Measurements from ENCODE around the gene SGMS1. TPM values are rescaled to one million over a fixed set of nuclear protein-coding genes. Genes with fewer than 3 reads are reported as not detected.
A peak's percentile ranks its signal among the peaks of the same experiment; 100 is the strongest.
"Not testable (repeated sequence)": the region's sequence is repeated elsewhere in the genome, so short reads cannot be mapped to it uniquely, and the experiment has no call there.

SGMS1 gene
- total RNA-seq, 1 donor from 2014 or later: 20.8 TPM

- ATAC-seq: no peak
Measured at GRCh38 chr10:50461123-50461522, 162.6 kb downstream of the SGMS1 start.

- no peak for ATAC-seq
Measured at GRCh38 chr10:50456719-50457118, 167.0 kb downstream of the SGMS1 start.

- ATAC-seq: no peak
Measured at GRCh38 chr10:50453940-50454339, 169.8 kb downstream of the SGMS1 start.

- ATAC-seq: no peak
Measured at GRCh38 chr10:50452603-50453002, 171.2 kb downstream of the SGMS1 start.

- ATAC-seq: no peak
Measured at GRCh38 chr10:50447691-50448090, 176.1 kb downstream of the SGMS1 start.

- ATAC-seq: not testable (repeated sequence)
Measured at GRCh38 chr10:50445777-50446176, 178.0 kb downstream of the SGMS1 start.

GRCh38 chr10:50440489-50440888 lies 183.3 kb downstream of the SGMS1 start:
- ATAC-seq: no peak

GRCh38 chr10:50439806-50440205 lies 183.9 kb downstream of the SGMS1 start:
- no peak for ATAC-seq

GRCh38 chr10:50439187-50439586 lies 184.6 kb downstream of the SGMS1 start:
- ATAC-seq: no peak

GRCh38 chr10:50438049-50438936 lies 185.5 kb downstream of the SGMS1 start:
- no peak for ATAC-seq

- no peak for ATAC-seq
Measured at GRCh38 chr10:50437248-50437647, 186.5 kb downstream of the SGMS1 start.

GRCh38 chr10:50436805-50437204 lies 187.0 kb downstream of the SGMS1 start:
- ATAC-seq: no peak

- ATAC-seq: no peak
Measured at GRCh38 chr10:50432211-50433009, 191.3 kb downstream of the SGMS1 start.

GRCh38 chr10:50431791-50432190 lies 192.0 kb downstream of the SGMS1 start:
- ATAC-seq: no peak

- no peak for ATAC-seq
Measured at GRCh38 chr10:50431133-50431532, 192.6 kb downstream of the SGMS1 start.

- no peak for ATAC-seq
Measured at GRCh38 chr10:50426485-50426884, 197.3 kb downstream of the SGMS1 start.

- ATAC-seq: not testable (repeated sequence)
Measured at GRCh38 chr10:50425215-50425614, 198.5 kb downstream of the SGMS1 start.

- no peak for ATAC-seq
Measured at GRCh38 chr10:50423448-50423847, 200.3 kb downstream of the SGMS1 start.

- no peak for ATAC-seq
Measured at GRCh38 chr10:50422259-50422658, 201.5 kb downstream of the SGMS1 start.

- peak; percentile 26 for ATAC-seq
Measured at GRCh38 chr10:50421026-50421719, 202.6 kb downstream of the SGMS1 start.

GRCh38 chr10:50420196-50420595 lies 203.6 kb downstream of the SGMS1 start:
- ATAC-seq: no peak

GRCh38 chr10:50419756-50420155 lies 204.0 kb downstream of the SGMS1 start:
- ATAC-seq: no peak

GRCh38 chr10:50419091-50419490 lies 204.7 kb downstream of the SGMS1 start:
- no peak for ATAC-seq

Data from esophagus mucosa (tissue), 1 donor.